Endothelial cell of umbilical vein (primary cell): ENCODE data around the gene VWA8. TPM values are rescaled to one million over a fixed set of nuclear protein-coding genes. Genes with fewer than 3 reads are reported as not detected.
A peak's percentile ranks its signal among the peaks of the same experiment; 100 is the strongest.

Experiments used
- BruUV-seq: library from RNA; stranded (reverse); fragments of 400-500 nt; replicated peaks from 2 replicates; lab custom pipeline; 2021; lab: Mats Ljungman, UMichigan
- CTCF ChIA-PET: fragments of 300-600, 350-600 bp; sonication (Branson Sonifier 250); formaldehyde crosslinking; loops from one replicate; lab custom pipeline; 2021; ENCODE audit warnings: antibody characterized with exemption, inconsistent platforms; lab: Charles Lee
- POLR2A ChIA-PET: fragments of 300-600, 350-600 bp; sonication (Branson Sonifier 250); formaldehyde crosslinking; loops from one replicate; lab custom pipeline; 2021; ENCODE audit warnings: antibody characterized with exemption, inconsistent platforms; lab: Charles Lee
- DNase-seq: peaks from one replicate; pipeline ENCODE4 v3.0.0-alpha.2; 2011; ENCODE audit warnings: low read depth, low spot score
- FAIRE-seq: peaks from 2 replicates; lab custom pipeline; 2011; peaks lifted over from hg19 to GRCh38; lab: Jason Lieb, UNC
- H2AFZ ChIP-seq: 2 replicates; pipeline ENCODE4 v1.6.0; 2012; ENCODE audit warnings: low read depth, low read length, control low read depth, inconsistent platforms
- H3K27ac ChIP-seq: 2 replicates; pipeline ENCODE4 v1.5.1; 2011; ENCODE audit warnings: low read depth, mild to moderate bottlenecking, control low read depth, low read length, moderate library complexity; ENCODE audit not compliant: insufficient read depth
- H3K27me3 ChIP-seq, 2 experiments: 2 replicates each; pipeline versions ENCODE4 v1.6.0 to v1.6.1; 2011; ENCODE audit warnings: low read length in 2 of 2, mixed read lengths in 1 of 2; ENCODE audit not compliant: control insufficient read depth in 2 of 2, insufficient read depth in 2 of 2
- H3K36me3 ChIP-seq, 2 experiments: 2 replicates in 1 of 2; 3 replicates in 1 of 2; pipeline ENCODE4 v1.5.1; 2011; ENCODE audit warnings: low read length in 2 of 2, mild to moderate bottlenecking in 1 of 2, moderate library complexity in 1 of 2; ENCODE audit not compliant: control insufficient read depth in 2 of 2, insufficient read depth in 2 of 2; ENCODE audit errors: extremely low read depth in 1 of 2
- H3K4me1 ChIP-seq: 3 replicates; pipeline ENCODE4 v1.5.1; 2011; ENCODE audit warnings: mild to moderate bottlenecking, low read length; ENCODE audit not compliant: control insufficient read depth, insufficient read depth; ENCODE audit errors: extremely low read depth
- H3K4me2 ChIP-seq: 2 replicates; pipeline ENCODE4 v1.6.1; 2011; ENCODE audit warnings: low read length, control low read depth, mixed read lengths; ENCODE audit not compliant: insufficient read depth
- H3K4me3 ChIP-seq, 3 experiments: fragments of 200-600 bp in 1 of 3; sonication (generic), shearing (Covaris generic) in 1 of 3; replicated peaks in 1 of 3; 2 replicates each; pipeline ENCODE4 v1.5.1; 2011 to 2016; ENCODE audit warnings: control low read depth in 3 of 3, low read length in 3 of 3, mild to moderate bottlenecking in 2 of 3, inconsistent platforms in 1 of 3, low read depth in 1 of 3, moderate library complexity in 1 of 3; ENCODE audit not compliant: insufficient read depth in 1 of 3
- H3K79me2 ChIP-seq: 2 replicates; pipeline ENCODE4 v1.6.0; 2012; ENCODE audit warnings: low read length, inconsistent platforms; ENCODE audit not compliant: control insufficient read depth, insufficient read depth
- H3K9ac ChIP-seq: replicated peaks from 2 replicates; pipeline ENCODE3; 2011; ENCODE audit warnings: low read length, control low read depth; ENCODE audit not compliant: insufficient read depth; ENCODE audit errors: extremely low read depth
- H3K9me1 ChIP-seq: replicated peaks from 3 replicates; pipeline ENCODE4 v1.6.0; 2011; ENCODE audit warnings: mild to moderate bottlenecking, low read length; ENCODE audit not compliant: control insufficient read depth, insufficient read depth; ENCODE audit errors: extremely low read depth
- H3K9me3 ChIP-seq: replicated peaks from 2 replicates; pipeline ENCODE4 v1.5.1; 2012; ENCODE audit warnings: low read length, inconsistent platforms; ENCODE audit not compliant: control insufficient read depth, insufficient read depth
- H4K20me1 ChIP-seq: replicated peaks from 2 replicates; pipeline ENCODE3; 2011; ENCODE audit warnings: mild to moderate bottlenecking, low read length; ENCODE audit not compliant: control insufficient read depth, insufficient read depth; ENCODE audit errors: extremely low read depth
- EZH2 ChIP-seq: IDR thresholded peaks from 2 replicates; pipeline ENCODE4 v1.6.1; 2012; ENCODE audit warnings: borderline replicate concordance, low read depth, mild to moderate bottlenecking, moderate library complexity, low read length, inconsistent platforms; ENCODE audit not compliant: severe bottlenecking
- FOS ChIP-seq: IDR thresholded peaks from 2 replicates; pipeline ENCODE4 v1.6.1; 2011; ENCODE audit warnings: mild to moderate bottlenecking, low read length, moderate library complexity, borderline replicate concordance; ENCODE audit not compliant: insufficient read depth
- GATA2 ChIP-seq: IDR thresholded peaks from 2 replicates; pipeline ENCODE4 v1.7.0; 2011; ENCODE audit warnings: low read depth, mild to moderate bottlenecking, moderate library complexity, mixed read lengths, low read length; ENCODE audit not compliant: insufficient read length, insufficient read depth
- JUN ChIP-seq: IDR thresholded peaks from 2 replicates; pipeline ENCODE4 v1.6.1; 2011; ENCODE audit warnings: borderline replicate concordance, low read depth; ENCODE audit not compliant: insufficient read length, insufficient read depth
- MYC ChIP-seq: IDR thresholded peaks from one replicate; pipeline ENCODE4 v1.6.1; 2011; ENCODE audit warnings: mild to moderate bottlenecking, low read depth, low read length
- POLR2AphosphoS5 ChIP-seq: IDR thresholded peaks from 2 replicates; pipeline ENCODE4 v1.6.1; 2012; ENCODE audit warnings: low read depth, mild to moderate bottlenecking, control low read depth, low read length, moderate library complexity; ENCODE audit not compliant: insufficient read depth
- dilution Hi-C: fragments of 300-500 bp; cut with MboI; formaldehyde crosslinking; loops from one replicate; pipeline ENCODE4 v1.15.0; 2019; ENCODE audit warnings: low sequenced_read_pairs; ENCODE audit not compliant: extremely low pct_ligation_motif_present
- intact Hi-C: fragments of 100-400 bp; cut with micrococcal nuclease; formaldehyde crosslinking; loops from one replicate; pipeline ENCODE4 v1.10.0; 2022
- polyA plus RNA-seq, 4 experiments: library from polyadenylated mRNA; depleted of rRNA in 3 of 4; stranded (reverse) in 3 of 4; unstranded in 1 of 4; fragments of >200 nt; gene quantifications; 2 replicates each; pipeline versions ENCODE4 v1.2.1 to v1.2.3, GENCODE V29; 2011 to 2012; ENCODE audit warnings: missing spikeins in 1 of 4
- total RNA-seq: library from RNA; stranded (reverse); gene quantifications from 2 replicates; pipeline ENCODE4 v1.2.3, GENCODE V29; 2021
- TF ChIP-seq, protein P1 (sequence below): IDR thresholded peaks from 2 replicates; pipeline ENCODE4 v1.6.1; 2011; ENCODE audit not compliant: insufficient read depth, insufficient read length

Gene VWA8
- total and polyA plus RNA-seq, 2 donors (not counting 3 experiments of a cell fraction or from before 2014, with no cell fraction given): 2.9 to 11.3 TPM

DNA sequence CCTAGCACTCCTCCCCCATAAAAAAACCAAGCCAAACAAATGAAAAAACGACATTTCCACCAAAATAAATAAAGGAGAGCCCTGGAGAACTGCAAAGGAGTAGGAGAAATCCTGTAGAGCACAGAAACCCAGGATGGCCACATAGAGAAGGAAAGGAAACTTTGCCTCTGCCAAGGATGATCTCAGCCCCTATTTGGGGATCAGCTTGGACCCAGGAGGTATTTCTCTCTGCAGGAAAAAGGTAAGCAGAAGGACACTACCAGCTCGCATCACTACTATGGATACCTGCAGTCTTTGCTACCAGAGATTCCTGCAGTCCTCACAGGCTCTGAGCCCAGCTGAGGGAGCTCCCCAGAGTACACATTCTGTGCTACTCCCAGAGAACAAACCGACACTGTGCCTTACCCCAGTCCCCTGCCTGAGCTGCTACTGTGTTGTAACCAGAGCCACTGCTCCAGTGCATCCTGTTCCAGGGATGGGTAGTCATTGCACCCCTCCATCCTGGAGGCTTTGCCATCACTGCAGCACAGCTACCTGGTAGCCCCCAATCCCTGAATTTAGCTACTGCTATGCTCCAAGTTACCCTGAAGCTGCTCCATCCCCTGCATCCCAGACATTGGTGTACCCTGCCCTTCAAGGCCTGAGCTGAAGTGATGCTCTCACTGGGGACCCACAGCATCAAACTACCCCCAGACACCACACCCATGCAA lies 41.7 kb downstream of the VWA8 start:
- intact Hi-C loops (loop anchor here (5.0 to 10.0 kb wide), 3 partner anchors 43 to 254 kb away; partner anchors contain the start of gene VWA8), dilution Hi-C loops (no loop called here)
- no peak overlapping the region for H3K4me2 ChIP-seq
- POLR2A ChIA-PET: no interaction called here
- no peak overlapping the region for H2AFZ ChIP-seq
- no peaks in the 10 kb centered on the region for H3K36me3 ChIP-seq
- no peaks in the 10 kb centered on the region for H3K9me1 ChIP-seq
- no peak for DNase-seq
- no peak overlapping the region for H3K4me3 ChIP-seq
- peaks cover 23% of the 10 kb centered on the region for H3K4me1 ChIP-seq
- no peak for FAIRE-seq
- H3K9me3 ChIP-seq: no peaks in the 10 kb centered on the region
- H3K27me3 ChIP-seq: no peaks in the 10 kb centered on the region
- no peak overlapping the region for H3K9ac ChIP-seq
- H4K20me1 ChIP-seq: no peaks in the 10 kb centered on the region
- H3K79me2 ChIP-seq: no peaks in the 10 kb centered on the region
- H3K27ac ChIP-seq: no peak overlapping the region
- no peak for TF ChIP-seq EZH2
- TF ChIP-seq JUN: no peak
- TF ChIP-seq FOS: no peak
- TF ChIP-seq GATA2: no peak
- TF ChIP-seq POLR2AphosphoS5: no peak
- TF ChIP-seq MYC: no peak
- TF ChIP-seq, protein P1, sequence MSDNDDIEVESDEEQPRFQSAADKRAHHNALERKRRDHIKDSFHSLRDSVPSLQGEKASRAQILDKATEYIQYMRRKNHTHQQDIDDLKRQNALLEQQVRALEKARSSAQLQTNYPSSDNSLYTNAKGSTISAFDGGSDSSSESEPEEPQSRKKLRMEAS: no peak
- BruUV-seq: no TSS peak
- CTCF ChIA-PET: interaction anchor here (1.2 kb wide), 1 partner anchor 10 kb away, joined by 3 read pairs; no protein-coding TSS in a partner anchor

DNA sequence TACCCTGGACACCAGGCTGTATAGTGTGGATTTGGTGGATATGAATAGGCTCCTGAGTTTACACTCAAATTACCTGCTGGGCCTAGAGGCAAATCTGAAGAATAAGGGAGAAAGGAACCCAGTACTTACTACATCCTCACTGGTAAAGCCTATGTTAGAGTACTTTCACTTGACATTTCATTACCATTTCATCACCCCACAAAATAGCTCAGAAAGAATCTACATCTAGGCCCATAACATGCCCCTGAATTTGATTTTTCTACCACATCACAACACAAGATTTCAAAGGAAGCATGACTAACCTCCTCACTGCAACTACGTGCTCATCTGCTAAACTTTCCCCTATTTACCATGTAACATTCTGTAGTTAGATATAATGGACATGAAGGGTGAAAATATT lies 43.3 kb downstream of the VWA8 start:
- ChIA-PET POLR2A (no interaction called here), CTCF (interaction anchor here (0.9 kb wide), 1 partner anchor 125 kb away, joined by 3 read pairs; no protein-coding TSS in a partner anchor)
- no peak overlapping the region for H3K4me3 ChIP-seq
- peak; percentile 18 for TF ChIP-seq FOS
- TF ChIP-seq POLR2AphosphoS5: no peak
- H3K27me3 ChIP-seq: no peaks in the 10 kb centered on the region
- no peak overlapping the region for H2AFZ ChIP-seq
- DNase-seq (peak; percentile 57), FAIRE-seq (no peak)
- no peak overlapping the region for H3K9ac ChIP-seq
- H3K9me3 ChIP-seq: no peaks in the 10 kb centered on the region
- dilution Hi-C loops: no loop called here
- no peaks in the 10 kb centered on the region for H4K20me1 ChIP-seq
- H3K9me1 ChIP-seq: no peaks in the 10 kb centered on the region
- intact Hi-C loops: loop anchor here (5.0 to 10.0 kb wide), 3 partner anchors 45 to 253 kb away; partner anchors contain the start of gene VWA8
- BruUV-seq: no TSS peak
- no peak overlapping the region for H3K4me2 ChIP-seq
- H3K79me2 ChIP-seq: no peaks in the 10 kb centered on the region
- H3K4me1 ChIP-seq: peaks cover 23% of the 10 kb centered on the region
- H3K36me3 ChIP-seq: no peaks in the 10 kb centered on the region
- peak overlapping the region; percentile 11 for H3K27ac ChIP-seq
